H9 (cell line): ENCODE measurements around the gene NUDT15. TPM values are rescaled to one million over a fixed set of nuclear protein-coding genes. Genes with fewer than 3 reads are reported as not detected.
"Not testable (repeated sequence)": the region's sequence is repeated elsewhere in the genome, so short reads cannot be mapped to it uniquely, and the experiment has no call there.

Experiments used
- DNase-seq: peaks from one replicate; pipeline ENCODE4 v3.0.0-alpha.2; 2017
- H2AFZ ChIP-seq: one replicate; pipeline ENCODE4 v1.6.1; 2013; ENCODE audit warnings: mild to moderate bottlenecking, low read length, control low read depth, moderate library complexity
- H2AK5ac ChIP-seq: 2 replicates; pipeline ENCODE4 v1.6.1; 2013; ENCODE audit warnings: low read length, control low read depth, mixed read lengths; ENCODE audit not compliant: insufficient read length
- H2BK120ac ChIP-seq: one replicate; pipeline ENCODE4 v1.6.1; 2013; ENCODE audit warnings: low read depth, mild to moderate bottlenecking, low read length, control low read depth, inconsistent platforms; ENCODE audit not compliant: poor library complexity, severe bottlenecking
- H2BK12ac ChIP-seq: 2 replicates; pipeline ENCODE4 v1.6.1; 2013; ENCODE audit warnings: low read length, control low read depth, mixed read lengths, low read depth; ENCODE audit not compliant: insufficient read length
- H2BK15ac ChIP-seq: 2 replicates; pipeline ENCODE4 v1.6.1; 2013; ENCODE audit warnings: low read depth, low read length, control low read depth
- H2BK20ac ChIP-seq: one replicate; pipeline ENCODE4 v1.6.1; 2013; ENCODE audit warnings: low read depth, mild to moderate bottlenecking, low read length, control low read depth, inconsistent platforms; ENCODE audit not compliant: poor library complexity, severe bottlenecking
- H2BK5ac ChIP-seq: 2 replicates; pipeline ENCODE4 v1.6.1; 2013; ENCODE audit warnings: low read length, control low read depth, mixed read lengths; ENCODE audit not compliant: insufficient read length
- H3K14ac ChIP-seq: 2 replicates; pipeline ENCODE4 v1.6.1; 2013; ENCODE audit warnings: low read length, control low read depth; ENCODE audit not compliant: insufficient read depth
- H3K18ac ChIP-seq: 2 replicates; pipeline ENCODE4 v1.6.1; 2013; ENCODE audit warnings: low read depth, mild to moderate bottlenecking, mixed read lengths, low read length, control low read depth; ENCODE audit not compliant: insufficient read length
- H3K23ac ChIP-seq: 2 replicates; pipeline ENCODE4 v1.6.1; 2013; ENCODE audit warnings: low read length, control low read depth, mixed read lengths, low read depth; ENCODE audit not compliant: insufficient read length
- H3K23me2 ChIP-seq: 2 replicates; pipeline ENCODE4 v1.6.1; 2013; ENCODE audit warnings: low read depth, mild to moderate bottlenecking, mixed read lengths, low read length, control low read depth; ENCODE audit not compliant: insufficient read length, poor library complexity, severe bottlenecking
- H3K27ac ChIP-seq: 2 replicates; pipeline ENCODE4 v1.5.1; 2013; ENCODE audit warnings: low read length, control low read depth, mixed read lengths, low read depth; ENCODE audit not compliant: insufficient read length
- H3K27me3 ChIP-seq: 2 replicates; pipeline ENCODE4 v1.6.1; 2013; ENCODE audit warnings: low read length, control low read depth, inconsistent platforms; ENCODE audit not compliant: insufficient read depth
- H3K4ac ChIP-seq: 2 replicates; pipeline ENCODE4 v1.6.1; 2013; ENCODE audit warnings: low read depth, mild to moderate bottlenecking, control low read depth, inconsistent platforms, low read length, moderate library complexity
- H3K4me1 ChIP-seq: 2 replicates; pipeline ENCODE4 v1.6.1; 2013; ENCODE audit warnings: low read length, control low read depth, inconsistent platforms; ENCODE audit not compliant: insufficient read depth
- H3K4me2 ChIP-seq: 2 replicates; pipeline ENCODE4 v1.6.1; 2013; ENCODE audit warnings: low read length, control low read depth, mixed read lengths; ENCODE audit not compliant: insufficient read length, insufficient read depth
- H3K56ac ChIP-seq: 2 replicates; pipeline ENCODE4 v1.6.1; 2013; ENCODE audit warnings: low read depth, mild to moderate bottlenecking, mixed read lengths, low read length, control low read depth; ENCODE audit not compliant: insufficient read length
- H3K79me1 ChIP-seq: 2 replicates; pipeline ENCODE4 v1.6.1; 2013; ENCODE audit warnings: low read depth, mild to moderate bottlenecking, moderate library complexity, low read length, control low read depth, inconsistent platforms; ENCODE audit not compliant: insufficient read depth, poor library complexity, severe bottlenecking
- H3K79me2 ChIP-seq: 2 replicates; pipeline ENCODE4 v1.6.1; 2013; ENCODE audit warnings: low read length, control low read depth, inconsistent platforms; ENCODE audit not compliant: insufficient read depth
- H3K9ac ChIP-seq: 2 replicates; pipeline ENCODE4 v1.6.1; 2013; ENCODE audit warnings: low read length, control low read depth, mixed read lengths; ENCODE audit not compliant: insufficient read length; ENCODE audit errors: extremely low read depth
- H3K9me3 ChIP-seq: one replicate; pipeline ENCODE4 v1.6.1; 2013; ENCODE audit warnings: low read depth, low read length, inconsistent platforms; ENCODE audit not compliant: control insufficient read depth
- H3T11ph ChIP-seq: one replicate; pipeline ENCODE4 v1.6.1; 2013; ENCODE audit warnings: mild to moderate bottlenecking, low read length, control low read depth, inconsistent platforms
- H4K20me1 ChIP-seq: one replicate; pipeline ENCODE4 v1.6.1; 2013; ENCODE audit not compliant: control insufficient read depth, insufficient read length, insufficient read depth
- H4K5ac ChIP-seq: 2 replicates; pipeline ENCODE4 v1.6.1; 2013; ENCODE audit warnings: low read depth, mild to moderate bottlenecking, mixed read lengths, low read length, control low read depth; ENCODE audit not compliant: insufficient read length
- H4K8ac ChIP-seq: replicated peaks from 2 replicates; pipeline ENCODE4 v1.6.1; 2013; ENCODE audit warnings: low read length, control low read depth, mixed read lengths, low read depth; ENCODE audit not compliant: insufficient read length
- H4K91ac ChIP-seq: 2 replicates; pipeline ENCODE4 v1.6.1; 2013; ENCODE audit warnings: low read depth, mild to moderate bottlenecking, moderate library complexity, mixed read lengths, low read length, control low read depth; ENCODE audit not compliant: insufficient read length
- H3K27ac Mint-ChIP-seq, 3 experiments: 2 replicates in 2 of 3; 3 replicates in 1 of 3; pipeline ENCODE4 v1.8.0; 2020 to 2021; ENCODE audit warnings: mixed read lengths in 3 of 3, mild to moderate bottlenecking in 1 of 3, moderate library complexity in 1 of 3
- H3K27me3 Mint-ChIP-seq: 2 replicates; pipeline ENCODE4 v1.8.0; 2021; ENCODE audit warnings: low read depth, mild to moderate bottlenecking, moderate library complexity, mixed read lengths
- H3K36me3 Mint-ChIP-seq, 3 experiments: 2 replicates in 2 of 3; 3 replicates in 1 of 3; pipeline ENCODE4 v1.8.0; 2020 to 2021; ENCODE audit warnings: low read depth in 3 of 3, mixed read lengths in 3 of 3; ENCODE audit not compliant: insufficient read depth in 1 of 3
- H3K4me1 Mint-ChIP-seq, 2 experiments: 2 replicates each; pipeline ENCODE4 v1.8.0; 2020; ENCODE audit warnings: mixed read lengths in 2 of 2
- H3K4me3 Mint-ChIP-seq, 2 experiments: 2 replicates in 1 of 2; 3 replicates in 1 of 2; pipeline ENCODE4 v1.8.0; 2020 to 2021; ENCODE audit warnings: mild to moderate bottlenecking in 2 of 2, mixed read lengths in 2 of 2, moderate library complexity in 1 of 2
- H3K9me3 Mint-ChIP-seq, 2 experiments: 2 replicates in 1 of 2; 3 replicates in 1 of 2; pipeline ENCODE4 v1.8.0; 2020; ENCODE audit warnings: mild to moderate bottlenecking in 2 of 2, mixed read lengths in 2 of 2, moderate library complexity in 1 of 2
- CTCF ChIP-seq: fragments of 200-600 bp; sonication (generic); conservative IDR thresholded peaks from 3 replicates; pipeline ENCODE4 v1.8.0; 2021; ENCODE audit warnings: antibody characterized with exemption, mild to moderate bottlenecking
- WGBS: extraction: QIAGEN DNeasy Blood & Tissue Kit; methylation state at CpG from one replicate; pipeline ENCODE4 v1.1.7; 2013; ENCODE audit warnings: missing lambda C conversion rate, low lambda C conversion rate, mixed read lengths; ENCODE audit not compliant: insufficient read length; ENCODE audit errors: extremely low coverage; 5-methylcytosine and 5-hydroxymethylcytosine counted together
- total RNA-seq: library from RNA; stranded (reverse); gene quantifications from 2 replicates; pipeline ENCODE4 v1.2.1, GENCODE V29; 2021

Gene NUDT15
- total RNA-seq, 1 experiment from 2014 or later, result 50.5 TPM

GRCh38 chr13:48055712-48056111 lies 18.2 kb downstream of the NUDT15 start:
- H3K14ac ChIP-seq, result no peak overlapping the region
- no peak overlapping the region for H3K27ac ChIP-seq
- H2BK120ac ChIP-seq, result no peak overlapping the region
- no peak overlapping the region for H3K18ac ChIP-seq
- H4K8ac ChIP-seq, result no peak overlapping the region
- no peak overlapping the region for H2BK15ac ChIP-seq
- no peak for TF ChIP-seq CTCF
- no peaks in the 10 kb centered on the region for H3K27me3 ChIP-seq
- Mint-ChIP-seq H3K4me3 (no peak overlapping the region), H3K27me3 (peaks cover 2% of the 10 kb centered on the region; the same call in 1 of the 2 replicates), H3K9me3 (peaks cover 46% of the 10 kb centered on the region in 2 experiments), H3K27ac (peak overlapping the region in 1 of 3 experiments; percentile 26; a peak in 1 of 7 replicates), H3K36me3 (peaks cover 66 to 81% (median 80%) of the 10 kb centered on the region in 3 experiments), H3K4me1 (peaks cover 0 to 12% of the 10 kb centered on the region in 2 experiments; a peak in 2 of 4 replicates)
- WGBS, result no CpG with 5 or more reads among the region's 5 CpGs
- H3K9me3 ChIP-seq, result no peaks in the 10 kb centered on the region
- no peak overlapping the region for H3K23ac ChIP-seq
- H2BK20ac ChIP-seq, result no peak overlapping the region
- no peaks in the 10 kb centered on the region for H4K20me1 ChIP-seq
- no peak overlapping the region for H3K4ac ChIP-seq
- H3K23me2 ChIP-seq, result no peaks in the 10 kb centered on the region
- no peak overlapping the region for H3T11ph ChIP-seq
- no peak overlapping the region for H3K9ac ChIP-seq
- H2BK12ac ChIP-seq, result no peak overlapping the region
- no peak overlapping the region for H2AK5ac ChIP-seq
- no peaks in the 10 kb centered on the region for H3K79me2 ChIP-seq
- H2AFZ ChIP-seq, result no peak overlapping the region
- no peaks in the 10 kb centered on the region for H3K79me1 ChIP-seq
- no peak overlapping the region for H3K4me2 ChIP-seq
- H4K5ac ChIP-seq, result no peak overlapping the region
- no peak overlapping the region for H3K56ac ChIP-seq
- no peaks in the 10 kb centered on the region for H3K4me1 ChIP-seq
- H4K91ac ChIP-seq, result no peak overlapping the region
- no peak for DNase-seq
- H2BK5ac ChIP-seq, result no peak overlapping the region

- H3K56ac ChIP-seq, H3K27ac Mint-ChIP-seq, H3K23me2 ChIP-seq, H3K18ac ChIP-seq, H3K79me2 ChIP-seq, H3K23ac ChIP-seq, H4K91ac ChIP-seq, H3K79me1 ChIP-seq, H3K27ac ChIP-seq, H3K4me3 Mint-ChIP-seq, H3K27me3 Mint-ChIP-seq, H4K20me1 ChIP-seq, H3K27me3 ChIP-seq, H2BK120ac ChIP-seq, H2BK5ac ChIP-seq, DNase-seq, H3K4me2 ChIP-seq, H2BK12ac ChIP-seq, H2BK15ac ChIP-seq, H3K9me3 ChIP-seq, H4K5ac ChIP-seq, H2AFZ ChIP-seq, H3K4me1 ChIP-seq, H3T11ph ChIP-seq, H2AK5ac ChIP-seq, H3K14ac ChIP-seq, H2BK20ac ChIP-seq, H4K8ac ChIP-seq, H3K4ac ChIP-seq, H3K9ac ChIP-seq: not testable (repeated sequence)
- Mint-ChIP-seq H3K4me1 (peaks cover 0 to 20% of the 10 kb centered on the region in 2 experiments; a peak in 2 of 4 replicates), H3K36me3 (peaks cover 71 to 77% (median 73%) of the 10 kb centered on the region in 3 experiments), H3K9me3 (peaks cover 46 to 56% of the 10 kb centered on the region in 2 experiments)
- WGBS, result no CpG with 5 or more reads among the region's 6 CpGs
Observed at GRCh38 chr13:48058536-48058935, 21.0 kb downstream of the NUDT15 start.
